Measurements from ENCODE around the gene NPRL2.

NPRL2 gene

GRCh38 chr3:50327129-50327528, 23.4 kb downstream of the NPRL2 start:
- no peak for TF ChIP-seq CTCF (IDR thresholded peaks at IDR 0.05; ENCODE audit: control extremely low read depth, extremely low read depth, low read depth, missing control alignments)
- CTCF ChIA-PET, result interaction anchor here (1.1 to 1.4 kb wide), 5 partner anchors 8 to 81 kb away, joined by 3 to 5 read pairs (median 3); no protein-coding TSS in a partner anchor

GRCh38 chr3:50326182-50326541, 24.4 kb downstream of the NPRL2 start:
- ChIA-PET CTCF (interaction anchor here (1.0 to 3.9 kb wide), 3 partner anchors 10 to 48 kb away, joined by 3 to 23 read pairs (median 3); partner anchors contain the start of genes HYAL3, LSMEM2 and NAA80), POLR2A (interaction anchor here (0.6 kb wide), 1 partner anchor 63 kb away, joined by 5 read pairs; no protein-coding TSS in a partner anchor)

More at GRCh38 chr3:50327129-50327528, 23.4 kb downstream of the NPRL2 start:
- no peak for DNase-seq (ENCODE audit: extremely low spot score)
- POLR2A ChIA-PET, result interaction anchor here (1.2 to 2.5 kb wide), 3 partner anchors 10 to 92 kb away, joined by 4 to 30 read pairs (median 5); partner anchors contain the start of genes CYB561D2 and NPRL2

GRCh38 chr3:50325497-50326181, 24.9 kb downstream of the NPRL2 start:
- no peak for DNase-seq (ENCODE audit: extremely low spot score)
- no peak for TF ChIP-seq CTCF (IDR thresholded peaks at IDR 0.05; ENCODE audit: control extremely low read depth, extremely low read depth, low read depth, missing control alignments)
- POLR2A ChIA-PET, result interaction anchor here (0.6 kb wide), 1 partner anchor 62 kb away, joined by 5 read pairs; no protein-coding TSS in a partner anchor
- CTCF ChIA-PET, result interaction anchor here (0.6 to 3.9 kb wide), 11 partner anchors 11 to 90 kb away, joined by 3 to 41 read pairs (median 5); partner anchors contain the start of genes GNAI2, HYAL3, LSMEM2 and NAA80

More at GRCh38 chr3:50326182-50326541, 24.4 kb downstream of the NPRL2 start:
- no peak for DNase-seq (ENCODE audit: extremely low spot score)
- no peak for TF ChIP-seq CTCF (IDR thresholded peaks at IDR 0.05; ENCODE audit: control extremely low read depth, extremely low read depth, low read depth, missing control alignments)

GRCh38 chr3:50325113-50325480, 25.5 kb downstream of the NPRL2 start:
- no peak for DNase-seq (ENCODE audit: extremely low spot score)
- ChIA-PET CTCF (interaction anchor here (0.6 to 3.9 kb wide), 18 partner anchors 9 to 267 kb away, joined by 3 to 41 read pairs (median 4); partner anchors contain the start of genes GNAI2, HYAL3, NAA80 and RASSF1), POLR2A (no interaction called here)
- TF ChIP-seq CTCF (IDR thresholded peaks at IDR 0.05; ENCODE audit: control extremely low read depth, extremely low read depth, low read depth, missing control alignments), result no peak

GRCh38 chr3:50324351-50325112, 26.0 kb downstream of the NPRL2 start:
- CTCF ChIA-PET, result interaction anchor here (0.6 to 3.9 kb wide), 24 partner anchors 8 to 267 kb away, joined by 3 to 41 read pairs (median 4); partner anchors contain the start of genes CYB561D2, GNAI2, HYAL3 and NAA80
- TF ChIP-seq CTCF (IDR thresholded peaks at IDR 0.05; ENCODE audit: control extremely low read depth, extremely low read depth, low read depth, missing control alignments), result peak; percentile 90
- DNase-seq (ENCODE audit: extremely low spot score), result peak; percentile 67
- POLR2A ChIA-PET, result interaction anchor here (0.8 to 0.9 kb wide), 2 partner anchors 10 to 13 kb away, joined by 3 read pairs; no protein-coding TSS in a partner anchor

All from GM10248 (cell line).